Fibroblast of lung (primary cell): ENCODE data around the gene SLC12A4. TPM values are rescaled to one million over a fixed set of nuclear protein-coding genes. Genes with fewer than 3 reads are reported as not detected.
A peak's percentile ranks its signal among the peaks of the same experiment; 100 is the strongest.

Experiments used
- DNase-seq, 2 donors: peaks; one replicate each; pipeline versions ENCODE4 v3.0.0 to v3.0.0-alpha.2; 2010; ENCODE audit warnings: low read depth in 2 of 2
- H2AFZ ChIP-seq: 2 replicates; pipeline ENCODE4 v1.5.1; 2012; ENCODE audit warnings: low read length, control low read depth, inconsistent platforms
- H3K27ac ChIP-seq: 2 replicates; pipeline ENCODE4 v1.5.1; 2011; ENCODE audit warnings: low read length, control low read depth; ENCODE audit not compliant: insufficient read depth
- H3K27me3 ChIP-seq: 2 replicates; pipeline ENCODE4 v1.5.1; 2011; ENCODE audit warnings: mild to moderate bottlenecking, low read length; ENCODE audit not compliant: control insufficient read depth, insufficient read depth
- H3K36me3 ChIP-seq: 2 replicates; pipeline ENCODE4 v1.5.1; 2011; ENCODE audit warnings: low read length; ENCODE audit not compliant: control insufficient read depth, insufficient read depth
- H3K4me1 ChIP-seq: 2 replicates; pipeline ENCODE4 v1.5.1; 2011; ENCODE audit warnings: low read length; ENCODE audit not compliant: control insufficient read depth, insufficient read depth; ENCODE audit errors: extremely low read depth
- H3K4me2 ChIP-seq: 2 replicates; pipeline ENCODE4 v1.5.1; 2011; ENCODE audit warnings: low read length, control low read depth; ENCODE audit not compliant: insufficient read depth; ENCODE audit errors: extremely low read depth
- H3K4me3 ChIP-seq, 4 experiments: fragments of 200-600 bp in 1 of 4; sonication (generic) in 1 of 4; replicated peaks in 1 of 4; 2 replicates each; pipeline ENCODE4 v1.5.1; 2011 to 2016; ENCODE audit warnings: low read length in 4 of 4, low read depth in 3 of 4, mild to moderate bottlenecking in 3 of 4, control low read depth in 2 of 4, inconsistent platforms in 1 of 4, mixed read lengths in 1 of 4; ENCODE audit not compliant: insufficient read depth in 1 of 4; ENCODE audit errors: control extremely low read depth in 1 of 4
- H3K79me2 ChIP-seq: 2 replicates; pipeline ENCODE4 v1.5.1; 2012; ENCODE audit warnings: mild to moderate bottlenecking, low read length, inconsistent platforms; ENCODE audit not compliant: control insufficient read depth, insufficient read depth
- H3K9ac ChIP-seq: 2 replicates; pipeline ENCODE4 v1.5.1; 2011; ENCODE audit warnings: mild to moderate bottlenecking, low read length, control low read depth; ENCODE audit not compliant: insufficient read depth
- H3K9me3 ChIP-seq: 2 replicates; pipeline ENCODE4 v1.5.1; 2012; ENCODE audit warnings: low read depth, low read length; ENCODE audit not compliant: control insufficient read depth, insufficient read depth
- H4K20me1 ChIP-seq: 2 replicates; pipeline ENCODE4 v1.5.1; 2011; ENCODE audit warnings: low read length; ENCODE audit not compliant: control insufficient read depth, insufficient read depth; ENCODE audit errors: extremely low read depth
- CTCF ChIP-seq, 2 donors: IDR thresholded peaks in 1 of 2; conservative IDR thresholded peaks in 1 of 2; 1 replicate in 1 of 2; 2 replicates in 1 of 2; pipeline ENCODE4 v1.5.1; 2011 to 2012; ENCODE audit warnings: low read length in 2 of 2, control low read depth in 1 of 2, inconsistent platforms in 1 of 2, low read depth in 1 of 2, mild to moderate bottlenecking in 1 of 2
- EZH2 ChIP-seq: IDR thresholded peaks from 2 replicates; pipeline ENCODE4 v1.5.1; 2012; ENCODE audit warnings: low read length, control low read depth, mild to moderate bottlenecking; ENCODE audit errors: missing control alignments
- polyA plus RNA-seq, 2 donors: library from polyadenylated mRNA; depleted of rRNA in 1 of 2; stranded (reverse) in 1 of 2; unstranded in 1 of 2; fragments of >200 nt; gene quantifications; 2 replicates each; pipeline ENCODE4 v1.2.1, GENCODE V29; 2011 to 2012; ENCODE audit warnings: missing spikeins in 1 of 2
- total RNA-seq: library from RNA; depleted of rRNA; stranded (reverse); fragments of >200 nt; gene quantifications from 2 replicates; pipeline ENCODE4 v1.2.1, GENCODE V29; 2014

Gene SLC12A4
- total and polyA plus RNA-seq, 2 donors (not counting 1 experiment from before 2014, with no cell fraction given) = 42.2 to 120 TPM

GRCh38 chr16:67930191-67930590 lies 38.2 kb downstream of the SLC12A4 start:
- TF ChIP-seq CTCF (conservative IDR thresholded peaks at IDR 0.05 in 1 of 2, IDR thresholded peaks at IDR 0.05 in 1 of 2; ENCODE audit: low read depth in 1 of 2, low read length in 2 of 2) (no peak), EZH2 (no peak)
- Histone ChIP-seq H3K9ac (no peak overlapping the region), H3K79me2 (no peaks in the 10 kb centered on the region), H3K27ac (no peak overlapping the region), H3K4me2 (no peak overlapping the region), H3K9me3 (no peaks in the 10 kb centered on the region), H3K4me1 (peaks cover 8% of the 10 kb centered on the region), H3K36me3 (peaks cover 14% of the 10 kb centered on the region), H3K27me3 (no peaks in the 10 kb centered on the region), H2AFZ (no peak overlapping the region), H4K20me1 (no peaks in the 10 kb centered on the region), H3K4me3 (no peak overlapping the region)
- DNase-seq = no peak

GRCh38 chr16:67928561-67929364 lies 39.7 kb downstream of the SLC12A4 start:
- Histone ChIP-seq H4K20me1 (no peaks in the 10 kb centered on the region), H3K4me2 (no peak overlapping the region), H3K27me3 (no peaks in the 10 kb centered on the region), H3K4me3 (no peak overlapping the region), H3K79me2 (no peaks in the 10 kb centered on the region), H2AFZ (no peak overlapping the region), H3K9ac (no peak overlapping the region), H3K27ac (no peak overlapping the region), H3K9me3 (no peaks in the 10 kb centered on the region), H3K4me1 (no peaks in the 10 kb centered on the region), H3K36me3 (peaks cover 14% of the 10 kb centered on the region)
- DNase-seq = peak; percentile 22 to 58
- TF ChIP-seq EZH2 (no peak), CTCF (conservative IDR thresholded peaks at IDR 0.05 in 1 of 2, IDR thresholded peaks at IDR 0.05 in 1 of 2; ENCODE audit: low read depth in 1 of 2, low read length in 2 of 2) (peak; percentile 75 to 92)

- Histone ChIP-seq H3K9ac (no peak overlapping the region), H4K20me1 (no peaks in the 10 kb centered on the region), H3K4me3 (no peak overlapping the region), H3K36me3 (peaks cover 14% of the 10 kb centered on the region), H3K27me3 (no peaks in the 10 kb centered on the region), H2AFZ (no peak overlapping the region), H3K79me2 (no peaks in the 10 kb centered on the region), H3K27ac (no peak overlapping the region), H3K9me3 (no peaks in the 10 kb centered on the region), H3K4me2 (no peak overlapping the region), H3K4me1 (no peaks in the 10 kb centered on the region)
- TF ChIP-seq EZH2 = no peak
- no peak for TF ChIP-seq CTCF (conservative IDR thresholded peaks at IDR 0.05 in 1 of 2, IDR thresholded peaks at IDR 0.05 in 1 of 2; ENCODE audit: low read depth in 1 of 2, low read length in 2 of 2)
- no peak for DNase-seq
Observed at GRCh38 chr16:67928147-67928546, 40.3 kb downstream of the SLC12A4 start.
